ENCODE measurements around the gene CUL2.

CUL2 gene

GRCh38 chr10:35096312-35096711 is 6.2 kb upstream of the CUL2 start (continued):
- TF ChIP-seq, protein P1, sequence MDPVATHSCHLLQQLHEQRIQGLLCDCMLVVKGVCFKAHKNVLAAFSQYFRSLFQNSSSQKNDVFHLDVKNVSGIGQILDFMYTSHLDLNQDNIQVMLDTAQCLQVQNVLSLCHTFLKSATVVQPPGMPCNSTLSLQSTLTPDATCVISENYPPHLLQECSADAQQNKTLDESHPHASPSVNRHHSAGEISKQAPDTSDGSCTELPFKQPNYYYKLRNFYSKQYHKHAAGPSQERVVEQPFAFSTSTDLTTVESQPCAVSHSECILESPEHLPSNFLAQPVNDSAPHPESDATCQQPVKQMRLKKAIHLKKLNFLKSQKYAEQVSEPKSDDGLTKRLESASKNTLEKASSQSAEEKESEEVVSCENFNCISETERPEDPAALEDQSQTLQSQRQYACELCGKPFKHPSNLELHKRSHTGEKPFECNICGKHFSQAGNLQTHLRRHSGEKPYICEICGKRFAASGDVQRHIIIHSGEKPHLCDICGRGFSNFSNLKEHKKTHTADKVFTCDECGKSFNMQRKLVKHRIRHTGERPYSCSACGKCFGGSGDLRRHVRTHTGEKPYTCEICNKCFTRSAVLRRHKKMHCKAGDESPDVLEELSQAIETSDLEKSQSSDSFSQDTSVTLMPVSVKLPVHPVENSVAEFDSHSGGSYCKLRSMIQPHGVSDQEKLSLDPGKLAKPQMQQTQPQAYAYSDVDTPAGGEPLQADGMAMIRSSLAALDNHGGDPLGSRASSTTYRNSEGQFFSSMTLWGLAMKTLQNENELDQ (tag by site-specific recombination; IDR thresholded peaks at IDR 0.05; ENCODE audit: low read depth) = no peak
- no peak for TF ChIP-seq ZNF157 (tag by site-specific recombination; IDR thresholded peaks at IDR 0.05)
- TF ChIP-seq ZNF529 (tag by site-specific recombination; IDR thresholded peaks at IDR 0.05; ENCODE audit: insufficient replicate concordance) = no peak
- TF ChIP-seq, protein P2, sequence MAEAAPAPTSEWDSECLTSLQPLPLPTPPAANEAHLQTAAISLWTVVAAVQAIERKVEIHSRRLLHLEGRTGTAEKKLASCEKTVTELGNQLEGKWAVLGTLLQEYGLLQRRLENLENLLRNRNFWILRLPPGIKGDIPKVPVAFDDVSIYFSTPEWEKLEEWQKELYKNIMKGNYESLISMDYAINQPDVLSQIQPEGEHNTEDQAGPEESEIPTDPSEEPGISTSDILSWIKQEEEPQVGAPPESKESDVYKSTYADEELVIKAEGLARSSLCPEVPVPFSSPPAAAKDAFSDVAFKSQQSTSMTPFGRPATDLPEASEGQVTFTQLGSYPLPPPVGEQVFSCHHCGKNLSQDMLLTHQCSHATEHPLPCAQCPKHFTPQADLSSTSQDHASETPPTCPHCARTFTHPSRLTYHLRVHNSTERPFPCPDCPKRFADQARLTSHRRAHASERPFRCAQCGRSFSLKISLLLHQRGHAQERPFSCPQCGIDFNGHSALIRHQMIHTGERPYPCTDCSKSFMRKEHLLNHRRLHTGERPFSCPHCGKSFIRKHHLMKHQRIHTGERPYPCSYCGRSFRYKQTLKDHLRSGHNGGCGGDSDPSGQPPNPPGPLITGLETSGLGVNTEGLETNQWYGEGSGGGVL (tag by site-specific recombination; IDR thresholded peaks at IDR 0.05) = no peak
- TF ChIP-seq ZNF404 (tag by site-specific recombination; IDR thresholded peaks at IDR 0.05) = no peak
- no peak for TF ChIP-seq HIC1 (tag by site-specific recombination; IDR thresholded peaks at IDR 0.05)

- TF ChIP-seq, protein P3, sequence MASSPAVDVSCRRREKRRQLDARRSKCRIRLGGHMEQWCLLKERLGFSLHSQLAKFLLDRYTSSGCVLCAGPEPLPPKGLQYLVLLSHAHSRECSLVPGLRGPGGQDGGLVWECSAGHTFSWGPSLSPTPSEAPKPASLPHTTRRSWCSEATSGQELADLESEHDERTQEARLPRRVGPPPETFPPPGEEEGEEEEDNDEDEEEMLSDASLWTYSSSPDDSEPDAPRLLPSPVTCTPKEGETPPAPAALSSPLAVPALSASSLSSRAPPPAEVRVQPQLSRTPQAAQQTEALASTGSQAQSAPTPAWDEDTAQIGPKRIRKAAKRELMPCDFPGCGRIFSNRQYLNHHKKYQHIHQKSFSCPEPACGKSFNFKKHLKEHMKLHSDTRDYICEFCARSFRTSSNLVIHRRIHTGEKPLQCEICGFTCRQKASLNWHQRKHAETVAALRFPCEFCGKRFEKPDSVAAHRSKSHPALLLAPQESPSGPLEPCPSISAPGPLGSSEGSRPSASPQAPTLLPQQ (tag by site-specific recombination; IDR thresholded peaks at IDR 0.05) = no peak
- TF ChIP-seq ZNF133 (tag by site-specific recombination; IDR thresholded peaks at IDR 0.05) = no peak
- 0 out of 2 replicates have a peak, but pooled peaks have one; percentile 15 for TF ChIP-seq GLIS1 (tag by site-specific recombination; IDR thresholded peaks at IDR 0.05)
- TF ChIP-seq ZNF654 (tag by site-specific recombination; IDR thresholded peaks at IDR 0.05; ENCODE audit: low read depth) = peak; percentile 32
- no peak overlapping the region for H3K4me3 ChIP-seq (ENCODE audit: low read depth, low read length)
- no peaks in the 10 kb centered on the region for H3K9me3 ChIP-seq (ENCODE audit: control insufficient read depth, insufficient read depth, low read depth, low read length)
- peaks cover 6% of the 10 kb centered on the region; the same call in 1 of the 2 replicates for H3K4me1 ChIP-seq (ENCODE audit: control insufficient read depth, insufficient read depth, low read length)
- POLR2A ChIA-PET = no interaction called here
- H3K27ac ChIP-seq (ENCODE audit: extremely low read depth, low read depth, low read length) = no peak overlapping the region
- CTCF ChIA-PET = no interaction called here
- H3K36me3 ChIP-seq (ENCODE audit: control insufficient read depth in 2 of 2, insufficient read depth in 1 of 2, low read length in 2 of 2) = peaks cover 0 to under 1% of the 10 kb centered on the region in 2 experiments; a peak in 1 of 3 replicates
These were observed 2.7 kb upstream of the CUL2 start for GRCh38 chr10:35092851-35093250.

DNA sequence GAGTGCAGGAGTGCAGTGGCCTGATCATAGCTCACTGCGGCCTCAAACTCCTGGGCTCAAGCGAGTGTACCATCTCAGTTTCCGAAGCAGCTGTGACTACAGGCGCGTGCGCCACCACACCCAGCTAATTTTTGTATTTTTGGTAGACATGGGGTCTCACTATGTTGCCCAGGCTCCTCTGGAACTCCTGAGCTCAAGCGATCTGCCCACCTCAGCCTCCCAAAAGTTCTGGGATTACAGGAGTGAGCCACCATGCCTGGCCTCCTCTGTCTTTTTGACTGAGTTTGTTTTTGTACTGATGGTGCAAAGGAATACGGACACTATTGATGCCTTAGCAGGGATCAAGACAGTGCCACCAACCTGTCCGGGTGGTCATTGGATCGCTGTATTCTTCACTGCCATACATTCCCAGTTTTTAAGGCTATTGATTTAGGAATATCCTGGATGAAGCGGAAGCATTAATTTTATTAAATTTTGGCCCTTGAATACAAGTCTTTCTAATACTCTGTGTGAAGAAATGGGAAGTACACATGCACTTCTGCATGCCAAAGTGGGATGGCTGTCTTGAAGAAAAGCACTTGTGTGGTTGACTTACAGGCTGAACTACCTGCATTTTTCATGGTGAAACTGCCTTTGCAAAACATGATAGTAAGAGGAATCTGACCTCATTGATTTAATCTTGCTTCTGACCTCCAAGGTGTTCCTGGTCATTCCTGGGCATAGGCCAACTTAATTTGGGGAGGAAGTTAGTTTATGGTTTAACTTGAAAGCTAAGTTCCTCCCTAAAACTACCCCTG is 2.1 kb upstream of the CUL2 start:
- TF ChIP-seq ZNF121 (tag by site-specific recombination; IDR thresholded peaks at IDR 0.05) = peak; percentile 62
- TF ChIP-seq ZBTB1 (tag by site-specific recombination; IDR thresholded peaks at IDR 0.05) = no peak
- no peak for TF ChIP-seq ZNF433 (tag by site-specific recombination; IDR thresholded peaks at IDR 0.05; ENCODE audit: low read depth)
- no peak for TF ChIP-seq SCRT1 (tag by site-specific recombination; IDR thresholded peaks at IDR 0.05; ENCODE audit: borderline replicate concordance)
- POLR2A ChIA-PET = no interaction called here
- CTCF ChIA-PET = no interaction called here
- no peak overlapping the region for H3K27ac ChIP-seq (ENCODE audit: extremely low read depth, low read depth, low read length)
- peaks cover 6% of the 10 kb centered on the region; the same call in 1 of the 2 replicates for H3K4me1 ChIP-seq (ENCODE audit: control insufficient read depth, insufficient read depth, low read length)
- no peak overlapping the region for H3K4me3 ChIP-seq (ENCODE audit: low read depth, low read length)
- peaks cover 0 to 7% of the 10 kb centered on the region in 2 experiments; a peak in 2 of 3 replicates for H3K36me3 ChIP-seq (ENCODE audit: control insufficient read depth in 2 of 2, insufficient read depth in 1 of 2, low read length in 2 of 2)
- H3K9me3 ChIP-seq (ENCODE audit: control insufficient read depth, insufficient read depth, low read depth, low read length) = no peaks in the 10 kb centered on the region

Measured in HEK293 (cell line).